Stimulated activated CD8-positive, alpha-beta memory T cell treated with anti-CD3 and anti-CD28 coated beads, Interleukin-7, amount 100 ng/mL, for 48 hours (primary cell): ENCODE measurements around the gene BRPF1.
A peak's percentile ranks its signal among the peaks of the same experiment; 100 is the strongest.

Source experiments
- DNase-seq, 2 donors: peaks; one replicate each; pipeline ENCODE4 v3.0.0-alpha.2; 2020; ENCODE audit warnings: low read depth in 1 of 2; ENCODE audit errors: extremely low read depth in 1 of 2

BRPF1 gene, protein sequence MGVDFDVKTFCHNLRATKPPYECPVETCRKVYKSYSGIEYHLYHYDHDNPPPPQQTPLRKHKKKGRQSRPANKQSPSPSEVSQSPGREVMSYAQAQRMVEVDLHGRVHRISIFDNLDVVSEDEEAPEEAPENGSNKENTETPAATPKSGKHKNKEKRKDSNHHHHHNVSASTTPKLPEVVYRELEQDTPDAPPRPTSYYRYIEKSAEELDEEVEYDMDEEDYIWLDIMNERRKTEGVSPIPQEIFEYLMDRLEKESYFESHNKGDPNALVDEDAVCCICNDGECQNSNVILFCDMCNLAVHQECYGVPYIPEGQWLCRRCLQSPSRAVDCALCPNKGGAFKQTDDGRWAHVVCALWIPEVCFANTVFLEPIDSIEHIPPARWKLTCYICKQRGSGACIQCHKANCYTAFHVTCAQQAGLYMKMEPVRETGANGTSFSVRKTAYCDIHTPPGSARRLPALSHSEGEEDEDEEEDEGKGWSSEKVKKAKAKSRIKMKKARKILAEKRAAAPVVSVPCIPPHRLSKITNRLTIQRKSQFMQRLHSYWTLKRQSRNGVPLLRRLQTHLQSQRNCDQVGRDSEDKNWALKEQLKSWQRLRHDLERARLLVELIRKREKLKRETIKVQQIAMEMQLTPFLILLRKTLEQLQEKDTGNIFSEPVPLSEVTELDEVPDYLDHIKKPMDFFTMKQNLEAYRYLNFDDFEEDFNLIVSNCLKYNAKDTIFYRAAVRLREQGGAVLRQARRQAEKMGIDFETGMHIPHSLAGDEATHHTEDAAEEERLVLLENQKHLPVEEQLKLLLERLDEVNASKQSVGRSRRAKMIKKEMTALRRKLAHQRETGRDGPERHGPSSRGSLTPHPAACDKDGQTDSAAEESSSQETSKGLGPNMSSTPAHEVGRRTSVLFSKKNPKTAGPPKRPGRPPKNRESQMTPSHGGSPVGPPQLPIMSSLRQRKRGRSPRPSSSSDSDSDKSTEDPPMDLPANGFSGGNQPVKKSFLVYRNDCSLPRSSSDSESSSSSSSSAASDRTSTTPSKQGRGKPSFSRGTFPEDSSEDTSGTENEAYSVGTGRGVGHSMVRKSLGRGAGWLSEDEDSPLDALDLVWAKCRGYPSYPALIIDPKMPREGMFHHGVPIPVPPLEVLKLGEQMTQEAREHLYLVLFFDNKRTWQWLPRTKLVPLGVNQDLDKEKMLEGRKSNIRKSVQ (N-terminal part only)

GRCh38 chr3:9731206-9732079, at the start of gene BRPF1:
BRPF1 (plus strand) TSS chr3:9731735; CDS start chr3:9734141, 2,406 bp downstream.
- DNase-seq: peak; percentile 100

DNA sequence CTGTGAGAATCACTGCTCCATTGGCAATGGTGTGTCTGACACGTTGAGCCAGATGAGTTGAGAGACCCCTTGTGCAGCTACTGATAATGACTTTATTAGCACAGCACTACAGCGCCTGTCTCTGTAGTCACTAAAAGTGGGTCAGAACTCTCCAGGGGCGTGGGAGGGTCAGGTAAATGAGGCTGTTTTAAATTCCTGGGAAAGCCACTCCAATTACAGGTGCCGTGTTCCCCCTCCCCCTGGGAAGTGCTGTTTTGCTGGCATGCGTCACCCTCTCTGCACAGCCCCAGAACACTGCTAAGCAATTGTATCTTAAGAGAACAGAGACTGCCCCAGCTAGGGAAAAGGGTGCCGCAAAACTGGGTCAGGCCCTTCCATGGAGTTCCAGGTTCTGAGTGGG, 49.4 kb upstream of the BRPF1 start:
- no peak for DNase-seq

- DNase-seq: no peak
Measured at GRCh38 chr3:9683426-9683825, 48.1 kb upstream of the BRPF1 start.

DNA sequence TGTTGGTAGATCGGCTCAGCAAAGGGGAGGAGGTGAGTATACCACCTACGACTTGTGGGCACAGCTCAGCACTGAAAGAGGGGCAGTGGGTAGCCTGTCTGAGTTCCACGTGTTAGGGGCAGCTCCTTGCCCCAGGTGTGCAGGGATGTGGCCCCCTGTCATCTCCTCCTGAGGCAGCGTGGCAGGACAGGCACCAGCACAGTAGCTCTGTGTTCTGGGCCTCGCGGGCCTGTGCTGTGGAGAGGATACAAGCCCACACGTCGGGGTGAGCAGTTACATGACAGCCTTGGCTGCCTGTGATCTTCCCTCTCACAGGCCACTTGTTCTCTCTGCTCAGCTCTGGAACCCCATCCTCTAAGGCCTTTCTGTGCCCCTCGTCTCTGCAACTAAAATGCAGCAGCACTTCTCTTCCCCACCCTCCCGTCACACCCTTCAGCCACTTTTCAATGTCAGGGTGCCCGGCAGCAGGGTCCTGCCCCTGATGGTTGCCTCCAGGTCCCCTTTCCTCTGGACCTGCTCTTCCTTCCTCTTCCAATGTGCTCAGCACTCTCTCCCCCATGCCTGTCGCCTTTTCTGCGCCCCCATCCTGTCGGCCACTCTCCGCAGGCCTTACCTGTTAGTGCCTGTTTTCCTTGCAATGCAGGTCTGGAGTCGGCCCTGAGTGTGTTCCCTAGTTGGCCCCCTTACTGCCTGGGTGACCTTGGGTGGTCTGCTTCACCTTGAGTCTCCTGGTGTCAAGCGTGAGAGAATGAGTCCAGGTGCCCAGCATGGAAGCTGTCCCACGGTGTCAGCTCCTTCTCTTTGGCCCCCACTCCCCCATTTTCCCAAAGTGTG, 46.1 kb upstream of the BRPF1 start:
- DNase-seq: no peak

DNA sequence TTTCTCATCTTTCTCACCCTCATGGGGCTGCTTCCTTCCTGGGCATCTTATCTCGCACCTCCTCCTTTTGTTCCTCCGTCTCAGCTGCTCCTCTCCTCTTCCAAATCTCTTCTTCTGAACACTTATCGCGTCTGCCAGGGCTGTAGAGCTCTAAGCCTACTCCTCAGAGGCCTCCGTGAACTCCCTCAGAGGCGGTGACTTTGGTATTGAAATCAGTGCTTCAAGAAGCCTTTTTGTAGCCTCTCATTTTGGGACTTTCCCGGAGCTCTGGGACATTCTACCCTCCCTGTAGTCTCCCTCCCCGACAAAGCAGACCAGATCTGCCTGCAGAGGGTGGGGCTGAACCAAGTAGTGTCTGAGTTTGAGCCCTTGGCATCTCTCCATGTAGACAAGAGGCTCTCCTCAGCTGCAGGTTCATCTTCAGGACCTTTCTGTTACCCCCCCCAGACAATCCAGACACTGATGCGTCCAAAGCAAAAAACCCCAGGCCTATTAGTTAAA, 45.4 kb upstream of the BRPF1 start:
- no peak for DNase-seq

DNA sequence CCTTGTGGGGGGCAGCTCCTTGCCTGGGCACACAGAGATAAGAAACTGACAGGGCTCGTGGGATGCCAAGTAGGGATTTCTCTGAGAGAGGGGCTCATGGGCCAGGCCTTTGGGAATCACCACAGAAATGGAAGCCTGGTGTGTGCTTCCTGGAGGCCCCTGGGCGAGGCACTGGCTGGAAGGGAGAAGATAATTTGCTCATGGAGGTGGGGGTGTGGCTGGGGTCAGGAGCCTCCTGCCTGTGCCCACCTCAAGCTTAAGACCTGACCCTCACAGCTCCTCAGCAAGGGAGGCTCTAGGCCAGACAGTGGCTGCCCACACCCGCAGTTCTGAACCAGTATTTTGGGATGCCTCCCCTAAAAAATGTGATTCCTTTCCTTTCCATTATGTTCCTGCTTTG, 44.8 kb upstream of the BRPF1 start:
- no peak for DNase-seq

DNA sequence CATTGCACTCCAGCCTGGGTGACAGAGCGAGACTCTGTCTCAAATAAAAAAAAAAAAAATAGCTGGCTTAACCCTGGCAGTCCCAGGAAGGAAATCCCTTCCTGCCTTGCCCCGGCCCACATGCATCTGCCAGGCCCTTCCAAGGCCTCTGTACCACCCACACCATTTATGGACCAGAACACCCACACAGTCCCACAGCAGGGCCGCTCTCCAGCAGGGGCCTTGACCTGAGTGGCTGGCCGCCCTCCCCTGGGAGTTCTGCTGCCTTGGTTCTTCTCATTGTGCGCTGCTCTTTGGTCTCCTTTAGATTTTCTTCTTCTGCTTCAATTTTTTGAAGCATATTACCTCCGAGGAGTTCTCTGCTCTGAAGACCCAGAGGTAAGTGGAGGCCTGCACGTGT, 44.0 kb upstream of the BRPF1 start:
- DNase-seq: no peak

DNA sequence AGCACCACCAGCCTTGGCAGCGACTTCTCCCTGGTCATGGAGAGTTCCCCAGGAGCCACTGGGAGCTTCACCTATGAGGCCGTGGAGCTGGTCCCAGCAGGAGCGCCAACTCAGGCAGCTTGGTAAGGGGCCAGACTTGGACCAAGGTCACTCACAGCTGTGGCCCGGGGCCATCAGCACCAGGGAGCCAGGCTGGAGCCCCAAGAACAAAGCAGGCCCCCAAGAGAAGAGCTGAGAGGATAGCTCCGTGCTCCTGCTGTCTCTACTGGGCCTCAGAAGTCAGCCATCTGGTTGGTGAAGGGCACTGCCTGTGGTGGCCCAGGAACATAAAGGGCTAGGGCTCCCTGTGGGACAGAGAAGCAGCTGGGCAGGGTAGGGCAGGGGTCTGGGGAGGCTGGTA, 42.6 kb upstream of the BRPF1 start:
- no peak for DNase-seq

DNA sequence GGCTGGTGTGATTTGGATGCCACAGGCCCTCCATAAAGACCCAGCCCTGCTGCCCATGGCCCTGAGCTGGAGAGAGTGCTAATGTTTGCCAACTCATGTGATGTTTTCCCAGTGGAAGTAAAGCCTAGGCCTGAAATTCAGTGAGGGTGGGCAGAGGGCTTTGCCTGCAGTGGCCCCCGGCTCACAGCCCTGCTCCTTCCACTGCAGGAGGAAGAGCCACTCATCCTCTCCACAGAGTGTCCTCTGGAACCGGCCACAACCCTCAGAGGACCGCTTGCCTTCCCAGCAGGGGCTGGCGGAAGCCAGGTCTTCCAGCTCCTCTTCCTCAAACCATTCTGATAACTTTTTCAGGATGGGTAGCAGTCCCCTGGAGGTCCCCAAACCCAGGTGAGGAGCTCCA, 41.8 kb upstream of the BRPF1 start:
- DNase-seq: no peak

- no peak for DNase-seq
Measured at GRCh38 chr3:9690451-9691450, 40.8 kb upstream of the BRPF1 start.

DNA sequence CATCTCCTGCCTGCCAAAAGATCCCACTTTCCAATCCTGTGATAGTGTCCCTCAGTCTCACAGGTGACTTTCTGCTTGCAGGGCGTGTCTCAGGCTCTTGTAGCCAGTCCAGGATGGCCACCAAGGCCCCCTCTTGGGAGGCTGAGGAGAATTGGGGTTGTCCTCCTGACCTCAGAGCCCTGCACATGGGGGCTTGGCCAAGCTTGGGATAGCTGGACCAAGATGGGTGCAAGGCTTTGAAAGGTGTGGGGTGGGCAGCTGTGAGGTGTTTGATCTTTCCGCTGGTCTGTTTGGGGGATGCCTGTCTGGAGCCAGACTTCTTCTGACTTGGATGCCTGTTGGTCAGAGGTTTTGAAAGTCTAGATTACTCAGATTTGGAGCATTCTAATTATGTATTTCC, 39.9 kb upstream of the BRPF1 start:
- no peak for DNase-seq

DNA sequence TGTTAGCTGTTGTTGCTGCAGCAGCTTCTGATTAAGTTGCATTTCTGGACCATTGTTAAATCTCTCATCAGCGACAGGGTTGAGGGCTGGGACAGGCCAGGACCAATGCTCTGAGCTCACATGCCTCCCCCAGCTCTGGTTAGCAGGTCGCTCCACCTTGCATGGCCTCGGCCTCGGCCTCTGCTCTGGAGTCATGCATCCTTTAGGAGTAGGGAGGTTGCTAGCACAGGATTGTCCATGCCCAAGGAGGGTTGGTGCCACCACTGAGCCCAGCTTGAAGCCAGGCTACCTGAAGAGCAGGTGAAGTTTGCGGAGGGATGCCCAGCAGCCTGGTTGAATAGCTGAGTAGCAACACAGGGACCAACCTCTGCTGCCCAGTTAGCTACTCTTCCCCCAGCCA, 39.1 kb upstream of the BRPF1 start:
- DNase-seq: no peak

DNA sequence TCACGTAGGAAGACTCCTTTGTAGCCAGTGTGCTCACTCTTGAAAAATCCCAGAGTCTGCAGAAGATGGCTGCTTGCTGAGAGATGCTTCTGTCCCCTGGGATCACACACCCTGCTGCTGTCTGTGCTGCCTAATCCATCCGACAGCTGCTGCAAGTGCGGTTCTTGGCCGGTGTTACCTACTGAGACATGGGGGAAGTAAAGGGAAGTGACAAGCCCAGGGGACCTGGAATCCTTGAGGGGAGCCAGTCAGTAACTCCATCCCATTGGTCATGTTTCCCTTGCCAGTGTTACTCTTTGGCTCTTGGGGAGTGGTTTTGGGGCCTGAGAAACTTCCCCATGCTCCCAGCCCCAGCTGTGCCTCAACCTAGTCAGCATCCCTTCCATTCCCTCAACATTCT, 36.2 kb upstream of the BRPF1 start:
- DNase-seq: no peak

DNA sequence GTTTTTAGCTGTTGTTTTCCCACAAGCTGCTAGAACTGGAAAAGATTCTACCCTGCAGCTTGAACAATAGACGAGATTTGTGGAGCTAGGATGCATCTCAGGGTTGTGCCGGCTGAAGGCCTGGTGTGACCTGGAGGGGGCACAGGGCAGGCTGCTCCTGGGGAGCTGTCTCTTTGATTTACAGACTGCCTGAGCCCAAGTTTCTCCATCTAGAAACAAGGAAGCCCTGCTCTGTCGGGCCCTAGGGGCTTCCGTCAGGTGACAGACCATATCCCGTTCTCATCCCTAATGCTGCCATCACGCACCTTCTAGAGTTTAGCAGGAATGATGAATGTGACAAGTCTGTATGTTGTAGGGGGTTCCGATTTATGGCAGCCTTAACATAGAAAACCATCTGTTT, 35.8 kb upstream of the BRPF1 start:
- no peak for DNase-seq

DNA sequence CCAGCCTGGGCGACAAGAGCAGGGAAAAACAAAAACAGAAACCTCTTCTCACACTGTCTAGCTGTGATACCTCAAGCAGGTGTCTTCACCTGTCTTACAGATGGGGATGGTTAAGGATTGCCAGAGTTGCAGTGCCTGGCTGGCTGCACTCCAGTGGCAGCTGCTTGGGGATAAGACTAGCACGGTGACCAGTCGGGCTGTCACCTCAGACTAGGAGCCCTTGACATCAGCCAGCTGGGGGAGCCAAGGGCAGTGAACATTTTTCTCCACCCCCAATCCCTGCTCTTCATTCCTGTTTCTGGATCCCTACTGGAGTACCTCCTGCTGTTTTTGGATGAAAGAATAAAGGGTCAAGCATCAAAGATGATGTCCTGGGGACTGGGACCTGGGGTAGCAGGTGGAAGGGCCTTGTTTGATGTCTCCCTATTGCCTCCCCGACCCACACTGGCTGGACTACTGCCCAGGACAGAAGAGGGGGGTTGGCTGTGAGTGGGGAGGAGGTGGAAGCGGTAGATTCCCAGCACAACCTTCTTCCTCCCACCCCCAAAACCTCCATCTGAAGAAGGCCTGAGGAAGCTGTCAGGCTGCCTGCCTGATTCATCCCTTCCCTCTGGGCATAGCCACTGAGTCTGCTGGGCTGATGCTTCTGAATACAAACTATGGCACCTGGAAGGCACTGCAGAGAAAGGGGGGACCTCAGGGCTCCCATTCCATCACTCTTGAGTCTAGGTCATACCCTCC, 34.9 kb upstream of the BRPF1 start:
- DNase-seq: no peak

- DNase-seq: no peak
Measured at GRCh38 chr3:9697892-9698291, 33.6 kb upstream of the BRPF1 start.

- DNase-seq: no peak
Measured at GRCh38 chr3:9698293-9698692, 33.2 kb upstream of the BRPF1 start.
